Measurements from ENCODE around the gene SERPINH1. TPM values are rescaled to one million over a fixed set of nuclear protein-coding genes. Genes with fewer than 3 reads are reported as not detected.
A peak's percentile ranks its signal among the peaks of the same experiment; 100 is the strongest.

SERPINH1 gene
- total RNA-seq, 1 donor from 2014 or later, result 484 TPM

- TF ChIP-seq CTCF (IDR thresholded peaks at IDR 0.05), result no peak
- Mint-ChIP-seq H3K27ac (ENCODE audit: unreplicated experiment) (no peak overlapping the region), H3K4me1 (ENCODE audit: unreplicated experiment) (peaks cover 10% of the 10 kb centered on the region), H3K4me3 (ENCODE audit: unreplicated experiment) (no peak overlapping the region), H3K9me3 (ENCODE audit: unreplicated experiment) (no peaks in the 10 kb centered on the region), H3K36me3 (ENCODE audit: unreplicated experiment) (no peaks in the 10 kb centered on the region), H3K27me3 (ENCODE audit: unreplicated experiment) (peaks cover 6% of the 10 kb centered on the region)
- DNase-seq (ENCODE audit: extremely low spot score, unreplicated experiment), result no peak
Observed at GRCh38 chr11:75548595-75549272, 13.3 kb upstream of the SERPINH1 start.

GRCh38 chr11:75549370-75549958 is 12.6 kb upstream of the SERPINH1 start:
- Mint-ChIP-seq H3K36me3 (ENCODE audit: unreplicated experiment) (no peaks in the 10 kb centered on the region), H3K27me3 (ENCODE audit: unreplicated experiment) (peaks cover 6% of the 10 kb centered on the region), H3K4me3 (ENCODE audit: unreplicated experiment) (no peak overlapping the region), H3K27ac (ENCODE audit: unreplicated experiment) (no peak overlapping the region), H3K4me1 (ENCODE audit: unreplicated experiment) (peaks cover 18% of the 10 kb centered on the region), H3K9me3 (ENCODE audit: unreplicated experiment) (no peaks in the 10 kb centered on the region)
- no peak for DNase-seq (ENCODE audit: extremely low spot score, unreplicated experiment)
- no peak for TF ChIP-seq CTCF (IDR thresholded peaks at IDR 0.05)

DNA sequence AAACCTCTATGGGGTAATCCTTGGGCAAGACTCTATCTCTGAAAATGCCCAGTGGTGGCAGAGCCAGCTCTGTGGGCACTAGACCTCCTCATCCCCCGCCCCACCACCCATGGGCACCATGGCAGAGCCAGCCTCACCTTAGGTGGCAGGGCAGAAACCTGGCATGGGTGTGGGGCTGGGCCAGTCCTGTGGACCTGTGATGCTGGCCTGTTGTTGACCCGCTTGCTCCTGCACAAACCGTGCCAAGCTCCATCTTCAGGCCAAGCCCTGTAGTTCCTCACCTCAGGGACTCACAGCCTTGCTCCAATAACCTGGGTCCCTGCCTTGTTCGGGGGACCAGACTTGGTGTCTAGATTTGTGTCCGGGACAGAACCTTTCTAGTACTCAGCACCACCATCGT is 8.9 kb upstream of the SERPINH1 start:
- Mint-ChIP-seq H3K27me3 (ENCODE audit: unreplicated experiment) (no peaks in the 10 kb centered on the region), H3K4me1 (ENCODE audit: unreplicated experiment) (peaks cover 32% of the 10 kb centered on the region), H3K9me3 (ENCODE audit: unreplicated experiment) (no peaks in the 10 kb centered on the region), H3K27ac (ENCODE audit: unreplicated experiment) (no peak overlapping the region), H3K36me3 (ENCODE audit: unreplicated experiment) (no peaks in the 10 kb centered on the region), H3K4me3 (ENCODE audit: unreplicated experiment) (no peak overlapping the region)
- DNase-seq (ENCODE audit: extremely low spot score, unreplicated experiment), result no peak
- TF ChIP-seq CTCF (IDR thresholded peaks at IDR 0.05), result no peak

DNA sequence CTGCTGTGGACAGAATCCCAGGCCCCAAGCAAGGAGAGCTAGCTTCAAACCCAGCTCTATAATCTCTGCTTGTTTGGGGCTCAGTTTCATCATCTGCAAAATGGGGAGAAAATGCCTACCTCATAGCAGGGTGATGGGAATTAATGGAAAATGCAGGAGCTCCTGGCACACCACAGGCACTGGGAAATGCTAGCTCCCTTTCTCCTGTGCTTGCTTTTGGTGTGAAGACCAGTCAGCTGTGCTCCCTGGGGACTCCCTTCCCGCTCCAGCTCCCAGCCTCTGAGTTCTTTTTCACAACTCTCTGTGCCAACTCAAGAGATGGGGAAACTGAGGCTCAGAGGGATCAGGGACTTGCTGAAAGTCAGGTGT is 8.2 kb upstream of the SERPINH1 start:
- Mint-ChIP-seq H3K9me3 (ENCODE audit: unreplicated experiment) (no peaks in the 10 kb centered on the region), H3K27ac (ENCODE audit: unreplicated experiment) (peak overlapping the region; percentile 93), H3K4me3 (ENCODE audit: unreplicated experiment) (no peak overlapping the region), H3K27me3 (ENCODE audit: unreplicated experiment) (no peaks in the 10 kb centered on the region), H3K36me3 (ENCODE audit: unreplicated experiment) (no peaks in the 10 kb centered on the region), H3K4me1 (ENCODE audit: unreplicated experiment) (peaks cover 39% of the 10 kb centered on the region)
- no peak for DNase-seq (ENCODE audit: extremely low spot score, unreplicated experiment)
- no peak for TF ChIP-seq CTCF (IDR thresholded peaks at IDR 0.05)

DNA sequence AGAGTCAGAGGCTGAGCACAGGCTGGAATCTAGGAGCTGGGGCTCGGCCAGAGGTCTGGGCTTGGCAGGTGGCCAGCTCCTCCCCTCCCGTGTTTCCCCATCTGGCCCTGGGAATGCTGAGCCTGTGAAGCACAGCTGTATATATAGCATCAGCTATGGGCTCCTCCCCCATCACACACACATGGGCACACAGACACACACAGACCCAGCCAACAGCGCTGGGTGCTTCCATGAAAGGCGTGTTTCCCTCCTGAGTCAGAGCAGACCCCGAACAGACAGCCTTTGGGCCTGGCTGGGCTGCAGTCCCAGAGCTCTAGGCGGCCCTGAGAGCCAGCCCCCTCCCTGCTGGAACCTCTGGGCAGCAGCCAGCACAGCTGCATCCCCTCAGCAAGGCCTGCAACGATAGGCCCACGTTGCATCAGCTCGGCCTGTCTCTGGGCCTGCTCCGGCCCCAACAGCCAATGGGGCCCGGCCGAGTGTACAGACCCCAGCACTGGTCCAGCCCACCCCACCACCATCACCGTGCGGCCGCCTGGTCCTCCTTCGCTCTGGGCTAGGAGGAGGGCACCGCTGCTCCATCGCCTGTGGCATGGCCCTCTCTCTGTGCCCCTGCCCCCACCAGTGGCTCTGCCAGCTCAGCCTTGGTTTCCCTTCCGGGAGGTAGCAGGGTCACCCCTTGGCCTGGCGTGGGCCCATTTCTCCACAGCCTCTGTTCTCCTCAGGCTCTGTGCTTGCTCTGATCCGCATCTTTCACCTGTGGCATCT is 7.6 kb upstream of the SERPINH1 start:
- Mint-ChIP-seq H3K4me3 (ENCODE audit: unreplicated experiment) (peak overlapping the region; percentile 45), H3K36me3 (ENCODE audit: unreplicated experiment) (no peaks in the 10 kb centered on the region), H3K27ac (ENCODE audit: unreplicated experiment) (peak overlapping the region; percentile 93), H3K4me1 (ENCODE audit: unreplicated experiment) (peaks cover 44% of the 10 kb centered on the region), H3K9me3 (ENCODE audit: unreplicated experiment) (no peaks in the 10 kb centered on the region), H3K27me3 (ENCODE audit: unreplicated experiment) (no peaks in the 10 kb centered on the region)
- TF ChIP-seq CTCF (IDR thresholded peaks at IDR 0.05), result no peak
- peak; percentile 97 for DNase-seq (ENCODE audit: extremely low spot score, unreplicated experiment)
